ENCODE results near the gene OGFR.

Gene OGFR

DNA sequence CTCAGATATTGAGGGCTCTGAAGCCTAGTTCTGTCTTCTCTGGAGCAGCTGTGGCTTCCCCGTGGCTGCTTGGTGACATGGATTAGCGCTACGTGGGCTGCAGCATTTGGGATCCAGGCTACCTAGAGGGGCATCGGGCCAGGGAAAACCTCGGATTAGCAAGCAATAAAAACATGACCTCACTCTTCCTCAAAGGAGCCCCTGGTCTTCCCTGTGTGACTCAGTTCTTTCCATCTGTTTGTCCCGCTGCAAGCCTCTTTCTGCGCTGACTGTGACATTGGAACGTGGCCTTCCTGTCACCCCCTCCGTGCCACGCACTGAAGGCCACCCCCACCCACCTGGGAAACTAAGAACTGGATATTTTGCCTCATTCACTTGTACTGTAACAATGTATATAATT lies 4.8 kb upstream of the OGFR start:
- H3K4me3 ChIP-seq (ENCODE audit: low read length) = no peak overlapping the region
- no peak for DNase-seq (ENCODE audit: low read depth)
- TF ChIP-seq, protein P1, sequence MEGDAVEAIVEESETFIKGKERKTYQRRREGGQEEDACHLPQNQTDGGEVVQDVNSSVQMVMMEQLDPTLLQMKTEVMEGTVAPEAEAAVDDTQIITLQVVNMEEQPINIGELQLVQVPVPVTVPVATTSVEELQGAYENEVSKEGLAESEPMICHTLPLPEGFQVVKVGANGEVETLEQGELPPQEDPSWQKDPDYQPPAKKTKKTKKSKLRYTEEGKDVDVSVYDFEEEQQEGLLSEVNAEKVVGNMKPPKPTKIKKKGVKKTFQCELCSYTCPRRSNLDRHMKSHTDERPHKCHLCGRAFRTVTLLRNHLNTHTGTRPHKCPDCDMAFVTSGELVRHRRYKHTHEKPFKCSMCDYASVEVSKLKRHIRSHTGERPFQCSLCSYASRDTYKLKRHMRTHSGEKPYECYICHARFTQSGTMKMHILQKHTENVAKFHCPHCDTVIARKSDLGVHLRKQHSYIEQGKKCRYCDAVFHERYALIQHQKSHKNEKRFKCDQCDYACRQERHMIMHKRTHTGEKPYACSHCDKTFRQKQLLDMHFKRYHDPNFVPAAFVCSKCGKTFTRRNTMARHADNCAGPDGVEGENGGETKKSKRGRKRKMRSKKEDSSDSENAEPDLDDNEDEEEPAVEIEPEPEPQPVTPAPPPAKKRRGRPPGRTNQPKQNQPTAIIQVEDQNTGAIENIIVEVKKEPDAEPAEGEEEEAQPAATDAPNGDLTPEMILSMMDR (IDR thresholded peaks at IDR 0.05; ENCODE audit: insufficient read depth, low read depth, low read length, missing control alignments) = no peak

DNA sequence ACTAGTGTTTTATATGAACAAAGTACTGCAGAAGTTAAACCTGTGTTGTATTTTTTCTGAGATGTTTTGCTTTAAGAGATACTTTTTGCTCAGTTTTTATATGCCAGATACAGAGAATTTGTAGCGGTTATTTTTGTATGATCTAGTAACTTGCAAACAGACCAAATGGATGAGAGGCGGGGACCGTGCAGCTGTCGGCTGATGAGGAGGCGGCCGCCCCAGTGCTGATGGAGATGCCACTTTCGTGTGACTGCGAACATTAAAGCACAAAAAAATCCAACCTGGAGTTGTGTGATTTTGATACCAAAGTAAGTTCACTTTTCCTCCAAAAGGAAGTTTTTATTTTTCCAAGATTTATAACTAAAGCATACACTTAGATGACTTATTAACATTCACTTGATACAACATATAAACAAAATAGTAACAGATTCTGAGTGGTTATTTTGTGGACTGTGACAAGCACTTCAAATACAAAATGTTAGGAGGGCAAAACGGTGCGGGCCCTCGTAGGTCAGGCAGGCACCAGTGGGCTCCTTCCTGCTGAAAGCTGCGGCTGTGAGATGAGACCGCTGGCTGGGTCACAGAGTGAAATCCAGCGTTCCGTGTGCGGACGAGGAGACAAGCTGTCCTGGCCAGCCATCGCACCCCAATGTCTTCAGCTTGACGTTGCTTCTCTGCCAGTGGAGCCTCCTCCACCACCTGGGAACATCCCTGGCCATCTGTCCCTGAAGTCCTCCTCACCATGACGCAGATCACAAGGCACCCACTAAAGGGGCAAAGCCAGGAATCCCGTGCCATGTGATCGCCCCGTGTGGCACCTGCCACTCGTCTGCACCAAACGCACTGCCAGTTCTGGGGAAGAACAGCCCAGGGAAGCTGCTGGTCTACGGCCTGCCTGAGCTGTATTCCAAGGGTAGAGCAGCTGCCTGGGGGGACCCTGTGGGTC lies 4.0 kb upstream of the OGFR start:
- no peak overlapping the region for H3K4me3 ChIP-seq (ENCODE audit: low read length)
- TF ChIP-seq, protein P1 (IDR thresholded peaks at IDR 0.05; ENCODE audit: insufficient read depth, low read depth, low read length, missing control alignments) = no peak

DNA sequence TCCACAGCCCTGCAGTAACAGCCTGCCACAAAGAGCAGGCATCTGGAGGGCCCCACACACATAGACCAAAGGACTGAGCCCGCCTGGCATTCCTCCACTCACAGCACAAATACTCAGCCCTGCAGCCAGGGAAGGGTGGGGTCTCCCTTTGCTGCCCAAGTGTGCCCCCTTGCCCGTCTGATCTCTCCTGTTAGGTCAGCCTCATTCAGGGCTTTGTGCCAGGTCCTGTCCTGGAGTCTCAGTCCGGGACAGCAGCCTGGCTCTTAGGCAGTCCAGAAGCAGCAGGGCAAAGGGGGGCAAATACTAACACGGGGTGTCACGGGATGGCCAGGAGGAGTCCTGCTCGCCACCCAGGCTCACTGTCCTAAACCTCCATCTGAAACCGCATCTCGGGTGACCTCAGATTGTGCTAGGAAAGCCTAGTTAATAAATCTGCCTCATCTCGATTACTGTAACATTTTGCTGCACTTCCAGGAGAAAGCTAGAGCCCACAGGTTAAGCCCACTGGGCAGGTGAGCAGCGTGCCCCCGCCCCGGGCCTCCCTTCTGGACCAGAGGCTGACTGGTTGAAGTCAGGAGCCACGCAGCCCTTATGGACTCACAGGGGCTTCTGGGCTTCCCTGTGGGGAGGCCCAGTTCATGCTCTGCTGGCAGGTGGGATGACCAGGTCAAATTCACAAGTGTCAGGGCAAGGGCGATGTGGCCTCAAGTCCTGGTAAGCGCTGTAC lies 3.2 kb upstream of the OGFR start:
- DNase-seq (ENCODE audit: low read depth) = no peak
- H3K4me3 ChIP-seq (ENCODE audit: low read length) = no peak overlapping the region
- TF ChIP-seq, protein P1 (IDR thresholded peaks at IDR 0.05; ENCODE audit: insufficient read depth, low read depth, low read length, missing control alignments) = no peak

More for the DNA sequence above, 4.0 kb upstream of the OGFR start:
- DNase-seq (ENCODE audit: low read depth) = no peak

DNA sequence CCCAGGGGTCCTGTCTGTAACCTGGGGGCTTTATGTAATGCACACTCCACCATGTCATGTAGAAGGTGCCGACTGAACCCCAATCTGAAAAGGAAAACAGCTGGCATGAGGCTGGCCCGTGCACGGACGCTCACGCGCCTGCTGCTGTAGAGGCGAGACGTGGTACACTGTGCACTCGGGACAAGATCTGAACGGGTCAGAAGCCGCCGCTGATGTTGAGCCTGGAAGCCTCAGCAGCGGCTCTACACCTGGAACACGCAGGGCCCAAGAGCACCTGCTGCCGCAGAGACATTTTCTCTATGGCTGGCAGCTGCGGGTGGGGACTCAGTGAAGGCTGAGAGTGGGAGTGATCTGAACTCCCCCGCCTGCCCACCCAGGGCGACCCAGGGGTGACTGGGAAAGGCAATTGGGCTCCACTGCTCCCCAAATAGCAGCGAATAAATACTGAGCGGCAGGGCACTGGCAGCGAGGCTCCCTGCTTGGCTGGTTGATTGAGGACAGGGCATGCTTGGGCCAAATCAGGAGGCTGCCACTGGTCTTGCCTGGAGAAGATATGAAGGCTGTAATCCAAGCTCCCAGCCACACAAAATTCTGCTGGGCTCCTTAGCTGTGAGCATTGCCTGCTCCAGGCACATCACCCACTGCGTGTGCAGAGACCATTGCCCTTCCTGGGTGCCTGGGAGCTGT lies 2.5 kb upstream of the OGFR start:
- TF ChIP-seq, protein P1 (IDR thresholded peaks at IDR 0.05; ENCODE audit: insufficient read depth, low read depth, low read length, missing control alignments) = no peak
- H3K4me3 ChIP-seq (ENCODE audit: low read length) = no peak overlapping the region
- DNase-seq (ENCODE audit: low read depth) = no peak

GRCh38 chr20:62804021-62804626 lies 511 bp upstream of the OGFR start:
- TF ChIP-seq, protein P1 (IDR thresholded peaks at IDR 0.05; ENCODE audit: insufficient read depth, low read depth, low read length, missing control alignments) = no peak
- DNase-seq (ENCODE audit: low read depth) = no peak
- no peak overlapping the region for H3K4me3 ChIP-seq (ENCODE audit: low read length)

- no peak for DNase-seq (ENCODE audit: low read depth)
- peak overlapping the region; percentile 61 for H3K4me3 ChIP-seq (ENCODE audit: low read length)
- TF ChIP-seq, protein P1 (IDR thresholded peaks at IDR 0.05; ENCODE audit: insufficient read depth, low read depth, low read length, missing control alignments) = no peak
These were observed 598 bp downstream of the OGFR start for GRCh38 chr20:62805155-62805710.

All from epithelial cell of esophagus (primary cell).